HepG2 (cell line): ENCODE data around the gene FBXW12. TPM values are rescaled to one million over a fixed set of nuclear protein-coding genes. Genes with fewer than 3 reads are reported as not detected.
A peak's percentile ranks its signal among the peaks of the same experiment; 100 is the strongest.

Experiments used
- E2F2 ChIP-seq: sonication (generic); formaldehyde crosslinking; IDR thresholded peaks from 2 replicates; pipeline ENCODE4 v1.4.0; 2020; ENCODE audit warnings: missing genetic modification reagents, borderline replicate concordance
- ELF4 ChIP-seq: sonication (generic); formaldehyde crosslinking; IDR thresholded peaks from 2 replicates; pipeline ENCODE4 v1.5.0; 2020; ENCODE audit warnings: missing genetic modification reagents, mild to moderate bottlenecking, moderate library complexity, borderline replicate concordance
- FOSL1 ChIP-seq: sonication (generic); formaldehyde crosslinking; IDR thresholded peaks from 2 replicates; pipeline ENCODE4 v1.9.0; 2021; ENCODE audit warnings: missing genetic modification reagents, borderline replicate concordance
- GATAD1 ChIP-seq: IDR thresholded peaks from 2 replicates; pipeline ENCODE4 v1.6.1; 2016; ENCODE audit warnings: missing genetic modification reagents, missing compliant biosample characterization
- GLI4 ChIP-seq: sonication (generic); formaldehyde crosslinking; IDR thresholded peaks from 2 replicates; pipeline ENCODE4 v1.5.1; 2020; ENCODE audit warnings: missing genetic modification reagents, mild to moderate bottlenecking, moderate library complexity, borderline replicate concordance
- HDAC1 ChIP-seq: sonication (generic); formaldehyde crosslinking; IDR thresholded peaks from 2 replicates; pipeline ENCODE4 v1.5.1; 2020; ENCODE audit warnings: mild to moderate bottlenecking, missing genetic modification reagents
- HDAC2 ChIP-seq: sonication (generic); formaldehyde crosslinking; IDR thresholded peaks from 2 replicates; pipeline ENCODE4 v1.4.0; 2020; ENCODE audit warnings: missing genetic modification reagents
- KLF12 ChIP-seq: sonication (generic); formaldehyde crosslinking; IDR thresholded peaks from 2 replicates; pipeline ENCODE4 v1.4.0; 2020; ENCODE audit warnings: missing genetic modification reagents, borderline replicate concordance
- MED8 ChIP-seq: sonication (generic); formaldehyde crosslinking; IDR thresholded peaks from 2 replicates; pipeline ENCODE4 v1.8.1; 2023; ENCODE audit warnings: mild to moderate bottlenecking, missing genetic modification reagents; ENCODE audit not compliant: insufficient replicate concordance
- MEIS2 ChIP-seq: sonication (generic); formaldehyde crosslinking; IDR thresholded peaks from 2 replicates; pipeline ENCODE4 v1.9.0; 2021; ENCODE audit warnings: mild to moderate bottlenecking, missing genetic modification reagents
- RBAK ChIP-seq: sonication (generic); formaldehyde crosslinking; IDR thresholded peaks from 2 replicates; pipeline ENCODE4 v1.5.1; 2020; ENCODE audit warnings: mild to moderate bottlenecking, missing genetic modification reagents
- RCOR2 ChIP-seq: IDR thresholded peaks from 2 replicates; pipeline ENCODE4 v1.6.1; 2016; ENCODE audit warnings: missing biosample characterization, missing genetic modification reagents
- SMAD1 ChIP-seq: sonication (generic); formaldehyde crosslinking; IDR thresholded peaks from 2 replicates; pipeline ENCODE4 v1.4.0; 2020; ENCODE audit warnings: missing genetic modification reagents, low read depth, mild to moderate bottlenecking, borderline replicate concordance
- SOX13 ChIP-seq, 3 experiments: fragments of 450-650 bp in 1 of 3; sonication (generic) in 1 of 3; formaldehyde crosslinking in 1 of 3; IDR thresholded peaks in 2 of 3; conservative IDR thresholded peaks in 1 of 3; 2 replicates each; pipeline versions ENCODE4 v1.5.0 to v1.6.1; 2016 to 2020; ENCODE audit warnings: antibody characterized with exemption in 1 of 3, mild to moderate bottlenecking in 1 of 3, missing compliant biosample characterization in 1 of 3, missing genetic modification reagents in 1 of 3, moderate library complexity in 1 of 3
- SP5 ChIP-seq: IDR thresholded peaks from 2 replicates; pipeline ENCODE4 v1.6.1; 2016; ENCODE audit warnings: low read depth, borderline replicate concordance
- SRF ChIP-seq: IDR thresholded peaks from 2 replicates; pipeline ENCODE4 v1.6.1; 2011; ENCODE audit warnings: mild to moderate bottlenecking, low read depth, low read length, moderate library complexity
- TBP ChIP-seq: sonication (generic); formaldehyde crosslinking; IDR thresholded peaks from 2 replicates; pipeline ENCODE4 v1.5.0; 2020; ENCODE audit warnings: missing genetic modification reagents
- ZFP36 ChIP-seq: fragments of 150-350 bp; IDR thresholded peaks from 2 replicates; pipeline ENCODE4 v1.6.1; 2018; ENCODE audit warnings: borderline replicate concordance, low read length, low read depth; ENCODE audit not compliant: partially characterized antibody
- ZNF234 ChIP-seq: sonication (generic); formaldehyde crosslinking; conservative IDR thresholded peaks from 2 replicates; pipeline ENCODE4 v1.5.1; 2020; ENCODE audit warnings: mild to moderate bottlenecking, missing genetic modification reagents
- ZNF296 ChIP-seq: sonication (generic); formaldehyde crosslinking; conservative IDR thresholded peaks from 2 replicates; pipeline ENCODE4 v1.5.0; 2020; ENCODE audit warnings: mild to moderate bottlenecking, missing genetic modification reagents
- ZNF7 ChIP-seq: IDR thresholded peaks from 2 replicates; pipeline ENCODE4 v1.6.1; 2016; ENCODE audit warnings: missing biosample characterization, missing genetic modification reagents
- ZNF704 ChIP-seq: sonication (generic); formaldehyde crosslinking; IDR thresholded peaks from 2 replicates; pipeline ENCODE4 v1.8.1; 2023; ENCODE audit warnings: mild to moderate bottlenecking, inconsistent platforms, moderate library complexity, missing genetic modification reagents, borderline replicate concordance
- ZNF713 ChIP-seq: sonication (generic); formaldehyde crosslinking; IDR thresholded peaks from 2 replicates; pipeline ENCODE4 v1.4.0; 2020; ENCODE audit warnings: mild to moderate bottlenecking, missing genetic modification reagents
- ZNF746 ChIP-seq: sonication (generic); formaldehyde crosslinking; IDR thresholded peaks from 2 replicates; pipeline ENCODE4 v1.8.0; 2022; ENCODE audit warnings: mild to moderate bottlenecking, missing genetic modification reagents
- polyA plus RNA-seq, 8 experiments: library from polyadenylated mRNA; depleted of rRNA in 3 of 8; stranded (reverse) in 7 of 8; unstranded in 1 of 8; fragments of >200 nt; fragmentation: Illumina TruSeq in 4 of 8; extraction: Trizol in 4 of 8; gene quantifications; 2 replicates each; pipeline versions ENCODE4 v1.2.1 to v1.2.3, GENCODE V29; 2011 to 2016; ENCODE audit warnings: low read depth in 4 of 8, missing spikeins in 1 of 8, mixed read lengths in 1 of 8; ENCODE audit not compliant: insufficient read depth in 1 of 8
- total RNA-seq, 5 experiments: library from RNA; depleted of rRNA; stranded (reverse); fragments of >200 nt; fragmentation: Illumina TruSeq; extraction: Trizol; gene quantifications; 2 replicates each; pipeline ENCODE4 v1.2.3, GENCODE V29; 2016; ENCODE audit warnings: low read depth in 1 of 5
- TF ChIP-seq, protein P1 (sequence below): sonication (generic); formaldehyde crosslinking; IDR thresholded peaks from 2 replicates; pipeline ENCODE4 v1.5.0; 2020; ENCODE audit warnings: mild to moderate bottlenecking, missing genetic modification reagents

Gene FBXW12
- total and polyA plus RNA-seq, 2 of the 13 experiments (the other 11 are each of a cell fraction or from before 2014, with no cell fraction given): not detected

DNA sequence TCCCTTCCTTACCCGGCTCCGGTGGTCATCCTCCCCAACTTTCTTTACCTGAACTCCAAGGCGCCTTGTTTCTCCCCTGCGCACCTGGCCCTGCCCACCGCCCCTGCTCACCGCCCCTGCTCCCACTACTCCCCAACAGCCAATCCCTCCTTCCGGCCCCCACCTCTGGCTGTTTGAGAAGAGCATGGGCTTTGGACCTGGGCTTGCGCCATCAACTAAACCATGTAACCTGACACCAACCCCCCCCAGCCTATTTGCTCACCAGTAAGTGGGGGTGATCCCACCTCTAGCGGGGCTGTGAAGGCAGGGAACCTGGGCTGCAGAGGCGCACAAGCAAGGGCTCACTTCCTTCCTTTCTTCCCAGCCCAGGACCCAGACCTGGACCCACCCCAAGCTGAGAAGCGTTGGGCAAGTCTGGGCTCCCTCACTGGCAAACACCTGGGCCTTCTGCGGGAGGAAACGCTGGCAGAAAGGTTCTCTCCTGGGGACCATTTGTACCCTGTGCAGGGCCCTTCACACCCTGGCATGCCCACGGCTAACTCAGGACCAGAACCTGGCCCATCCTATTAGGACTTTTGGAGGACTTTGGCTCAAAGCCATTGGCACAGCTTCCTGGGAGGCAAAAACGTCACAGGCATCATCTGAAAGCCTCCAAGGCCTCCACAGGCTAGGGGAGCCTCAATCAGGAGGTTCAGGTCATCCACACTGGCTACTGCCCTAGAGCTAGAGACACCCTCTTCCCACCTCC is 58.1 kb downstream of the FBXW12 start, which contains the start of gene PLXNB1 (continued):
- peak; percentile 96 for TF ChIP-seq HDAC1 (CRISPR knock-in tag)
- TF ChIP-seq RBAK (CRISPR knock-in tag): no peak; the same call in 1 of the 2 replicates
- TF ChIP-seq FOSL1 (CRISPR knock-in tag): no peak
- TF ChIP-seq ZNF7 (CRISPR knock-in tag): no peak
- TF ChIP-seq RCOR2 (CRISPR knock-in tag): peak; percentile 65; the same call in 1 of the 2 replicates
- TF ChIP-seq ZNF234 (CRISPR knock-in tag): no peak; the same call in 1 of the 2 replicates
- 0 out of 2 replicates have a peak, but pooled peaks have one; percentile 53 for TF ChIP-seq ELF4
- TF ChIP-seq MEIS2 (CRISPR knock-in tag): peak; percentile 38
- peak; percentile 75 for TF ChIP-seq GATAD1 (CRISPR knock-in tag)
- TF ChIP-seq, protein P1, sequence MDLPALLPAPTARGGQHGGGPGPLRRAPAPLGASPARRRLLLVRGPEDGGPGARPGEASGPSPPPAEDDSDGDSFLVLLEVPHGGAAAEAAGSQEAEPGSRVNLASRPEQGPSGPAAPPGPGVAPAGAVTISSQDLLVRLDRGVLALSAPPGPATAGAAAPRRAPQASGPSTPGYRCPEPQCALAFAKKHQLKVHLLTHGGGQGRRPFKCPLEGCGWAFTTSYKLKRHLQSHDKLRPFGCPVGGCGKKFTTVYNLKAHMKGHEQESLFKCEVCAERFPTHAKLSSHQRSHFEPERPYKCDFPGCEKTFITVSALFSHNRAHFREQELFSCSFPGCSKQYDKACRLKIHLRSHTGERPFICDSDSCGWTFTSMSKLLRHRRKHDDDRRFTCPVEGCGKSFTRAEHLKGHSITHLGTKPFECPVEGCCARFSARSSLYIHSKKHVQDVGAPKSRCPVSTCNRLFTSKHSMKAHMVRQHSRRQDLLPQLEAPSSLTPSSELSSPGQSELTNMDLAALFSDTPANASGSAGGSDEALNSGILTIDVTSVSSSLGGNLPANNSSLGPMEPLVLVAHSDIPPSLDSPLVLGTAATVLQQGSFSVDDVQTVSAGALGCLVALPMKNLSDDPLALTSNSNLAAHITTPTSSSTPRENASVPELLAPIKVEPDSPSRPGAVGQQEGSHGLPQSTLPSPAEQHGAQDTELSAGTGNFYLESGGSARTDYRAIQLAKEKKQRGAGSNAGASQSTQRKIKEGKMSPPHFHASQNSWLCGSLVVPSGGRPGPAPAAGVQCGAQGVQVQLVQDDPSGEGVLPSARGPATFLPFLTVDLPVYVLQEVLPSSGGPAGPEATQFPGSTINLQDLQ (CRISPR knock-in tag): peak; percentile 75
- TF ChIP-seq GLI4 (CRISPR knock-in tag): no peak; the same call in 1 of the 2 replicates
- TF ChIP-seq ZNF746 (CRISPR knock-in tag): peak; percentile 100
- peak; percentile 94 for TF ChIP-seq SP5 (CRISPR knock-in tag)
- TF ChIP-seq SRF: no peak
- no peak for TF ChIP-seq ZNF296 (CRISPR knock-in tag)
- TF ChIP-seq ZNF704 (CRISPR knock-in tag): no peak
- TF ChIP-seq KLF12 (CRISPR knock-in tag): no peak
- TF ChIP-seq HDAC2 (CRISPR knock-in tag): peak; percentile 83
- TF ChIP-seq MED8: peak; percentile 99
- TF ChIP-seq TBP: no peak
- TF ChIP-seq SMAD1 (CRISPR knock-in tag): no peak; the same call in 1 of the 2 replicates
- TF ChIP-seq SOX13 (IDR thresholded peaks at IDR 0.05): peak; percentile 73
- peak in 1 of 2 experiments; percentile 79; a peak in 2 of 4 replicates for TF ChIP-seq SOX13 (CRISPR knock-in tag; conservative IDR thresholded peaks at IDR 0.05 in 1 of 2, IDR thresholded peaks at IDR 0.05 in 1 of 2)
- TF ChIP-seq ZFP36: no peak
- TF ChIP-seq ZNF713: no peak
- TF ChIP-seq E2F2 (CRISPR knock-in tag): no peak
